GM12865 (cell line): ENCODE measurements around the gene ACSL3.

Experiments
- DNase-seq: peaks from one replicate; pipeline ENCODE4 v3.0.0; 2010; ENCODE audit warnings: low read depth
- H3K4me3 ChIP-seq: 2 replicates; pipeline ENCODE4 v1.5.1; 2011; ENCODE audit warnings: mild to moderate bottlenecking, low read depth, low read length, control low read depth
- CTCF ChIP-seq: IDR thresholded peaks from 2 replicates; pipeline ENCODE4 v1.5.1; 2011; ENCODE audit warnings: low read length, control low read depth, low read depth, inconsistent platforms; ENCODE audit not compliant: insufficient read depth; ENCODE audit errors: missing control alignments

Gene ACSL3

DNA sequence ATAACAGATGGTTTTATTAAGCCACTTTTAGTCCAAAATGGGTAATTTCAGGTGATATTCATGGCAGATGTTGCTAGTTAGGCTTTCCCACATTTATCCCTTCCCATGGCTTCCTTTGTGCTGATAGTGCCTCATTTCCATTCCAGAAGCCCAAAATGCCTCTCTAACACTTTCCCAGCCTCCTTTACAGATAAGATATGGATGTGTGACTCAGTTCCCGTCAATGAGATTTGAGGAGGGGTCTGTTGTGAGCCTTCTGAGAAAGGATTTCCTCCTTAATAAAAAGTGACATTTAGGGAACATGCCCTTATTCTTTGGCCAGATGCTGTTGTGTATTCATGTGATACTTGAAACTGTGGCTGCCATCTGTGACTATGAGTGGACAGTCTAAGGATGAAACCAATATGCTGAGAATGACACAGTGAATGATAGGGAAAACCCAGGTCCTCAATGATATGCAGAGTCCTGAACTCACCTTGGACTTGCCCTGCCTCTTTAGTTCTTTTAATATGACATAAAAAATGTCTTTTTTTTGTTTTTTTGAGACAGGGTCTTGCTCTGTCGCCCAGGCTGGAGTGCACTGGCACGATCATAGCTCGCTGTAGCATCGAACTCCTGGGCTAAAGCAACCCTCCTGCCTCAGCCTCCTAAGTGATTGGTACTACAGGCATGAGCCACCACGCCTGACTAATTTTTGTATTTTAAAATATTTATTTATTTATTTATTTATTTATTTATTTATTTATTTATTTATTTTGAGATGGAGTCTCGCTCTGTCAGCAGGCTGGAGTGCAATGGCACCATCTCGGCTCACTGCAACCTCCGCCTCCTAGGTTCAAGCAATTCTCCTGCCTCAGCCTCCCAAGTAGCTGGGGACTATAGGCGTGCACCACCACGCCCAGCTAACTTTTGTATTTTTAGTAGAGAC is 5.8 kb upstream of the ACSL3 start:
- no peak overlapping the region for H3K4me3 ChIP-seq
- TF ChIP-seq CTCF: no peak
- DNase-seq: no peak

DNA sequence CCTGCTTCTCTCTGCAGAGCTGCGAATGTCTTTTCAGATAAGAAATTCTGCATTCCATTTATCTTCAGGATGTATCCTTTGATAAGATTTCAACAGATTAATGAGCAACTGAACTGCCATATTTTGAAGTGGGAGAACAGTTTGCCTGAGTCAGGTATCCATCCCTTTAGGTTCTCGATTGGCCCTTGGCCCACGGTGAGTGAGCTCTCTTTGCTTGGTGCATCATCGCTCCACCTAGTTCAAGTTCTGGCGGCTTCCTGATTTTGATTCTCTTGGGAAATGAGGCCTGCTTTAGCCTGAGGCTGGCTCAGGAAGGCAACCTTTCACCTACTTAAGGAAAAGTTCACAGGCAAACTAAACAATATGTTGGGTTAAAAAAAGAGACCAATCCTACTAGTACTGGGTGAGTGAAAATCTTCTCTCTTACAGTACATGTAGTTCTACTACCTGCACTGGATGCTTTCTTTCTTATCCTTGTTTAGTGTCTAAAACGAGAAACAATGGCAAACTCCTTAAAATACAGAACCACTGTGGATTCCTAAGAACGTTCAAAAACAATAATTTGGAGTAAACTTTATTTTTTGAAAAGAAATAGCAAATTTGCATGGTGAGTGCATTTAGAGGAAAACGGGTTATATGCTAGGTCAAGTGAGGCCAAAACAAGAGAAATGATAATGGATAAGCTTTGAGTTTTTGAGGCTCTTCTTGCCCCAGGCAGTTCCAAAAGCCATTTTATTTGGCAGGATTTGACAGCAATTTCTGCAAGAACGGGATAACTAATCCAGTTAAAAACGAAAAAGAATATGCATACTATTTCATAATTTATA is 837 bp upstream of the ACSL3 start:
- TF ChIP-seq CTCF: no peak
- H3K4me3 ChIP-seq: peak overlapping the region; percentile 96
- no peak for DNase-seq

GRCh38 chr2:222861411-222862105 is 722 bp downstream of the ACSL3 start:
- DNase-seq: peak; percentile 57
- peak overlapping the region; percentile 96 for H3K4me3 ChIP-seq

DNA sequence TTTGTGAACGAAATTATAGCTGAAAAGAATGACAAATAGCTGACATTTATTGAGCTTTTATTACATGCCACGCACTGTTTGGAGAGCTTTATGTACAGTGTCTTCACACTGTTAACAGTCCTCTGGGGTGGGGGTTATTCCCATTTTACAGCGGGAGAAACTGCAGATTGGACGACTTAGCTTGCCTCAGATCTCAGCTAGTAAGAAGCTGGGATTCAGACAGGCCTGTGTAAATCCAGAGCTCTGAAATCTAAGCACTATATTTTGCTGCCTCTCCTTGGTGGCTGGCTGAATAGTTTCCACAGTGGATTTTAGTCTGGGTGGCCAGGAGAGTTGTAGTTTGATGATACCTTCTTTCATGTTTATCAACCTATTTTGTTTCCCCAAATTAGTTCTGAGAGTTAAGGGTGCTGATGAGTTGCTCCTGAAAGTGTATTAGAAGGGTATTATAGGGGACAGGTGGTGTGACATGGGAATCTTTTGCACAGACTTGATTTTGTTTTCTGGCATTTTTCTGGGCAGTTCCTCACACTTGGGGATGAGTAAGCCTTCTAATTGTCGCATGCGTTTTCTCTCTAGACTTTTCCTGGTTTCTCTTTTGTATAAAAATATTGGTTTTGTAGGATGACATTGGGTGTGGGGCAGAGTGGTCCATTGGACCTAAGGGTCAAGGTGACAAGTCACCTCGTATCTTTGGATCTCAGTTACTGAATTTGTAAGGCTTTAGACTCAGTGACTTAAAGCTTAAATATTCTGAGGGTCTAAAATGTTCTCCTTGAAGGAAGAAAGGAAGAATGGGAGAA is 1.5 kb downstream of the ACSL3 start:
- H3K4me3 ChIP-seq: peak overlapping the region; percentile 96
- TF ChIP-seq CTCF: no peak
- no peak for DNase-seq

More at GRCh38 chr2:222861411-222862105, 722 bp downstream of the ACSL3 start:
- peak; percentile 11 for TF ChIP-seq CTCF

DNA sequence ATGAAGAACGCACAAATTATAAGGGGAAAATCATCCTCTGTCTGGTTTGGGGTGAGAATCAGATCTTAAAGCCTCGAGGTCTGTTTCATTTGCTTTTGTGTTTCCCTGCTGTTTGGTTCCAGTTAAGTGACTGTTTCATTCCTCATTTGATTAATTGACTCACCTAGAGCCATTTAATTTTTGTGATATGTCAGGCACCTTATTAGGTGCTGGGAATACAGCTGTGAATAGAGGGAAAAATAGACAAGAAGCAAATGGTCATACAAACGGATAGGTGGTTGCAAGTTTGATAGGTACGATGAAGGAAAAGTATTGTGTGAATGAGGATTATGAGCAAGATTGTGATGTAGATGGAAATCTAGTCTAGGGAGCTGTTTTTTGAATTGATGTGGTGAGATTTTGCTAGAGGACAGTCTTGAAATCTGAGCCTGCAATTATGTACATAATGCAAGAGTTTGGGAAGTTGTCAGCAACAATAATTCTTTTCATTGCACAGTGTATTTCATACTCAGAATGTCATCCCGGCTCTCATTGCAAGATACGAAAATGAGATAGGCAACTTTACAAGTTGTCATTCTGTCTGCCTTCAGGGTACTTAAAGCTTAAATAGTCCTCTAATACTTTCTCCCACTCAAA is 2.2 kb downstream of the ACSL3 start:
- no peak for DNase-seq
- TF ChIP-seq CTCF: no peak
- H3K4me3 ChIP-seq: peak overlapping the region; percentile 96

- DNase-seq: no peak
- H3K4me3 ChIP-seq: no peak overlapping the region
- no peak for TF ChIP-seq CTCF
Observed at GRCh38 chr2:222864296-222864695, 3.5 kb downstream of the ACSL3 start.
